Ovary (tissue), 3 donors: Measurements from ENCODE around the gene ITPR1.

Experiments used
- EP300 ChIP-seq: sonication (generic); formaldehyde crosslinking; IDR thresholded peaks from one replicate; pipeline ENCODE4 v1.6.1; 2017; ENCODE audit warnings: antibody characterized with exemption
- POLR2A ChIP-seq: fragments of 450-650 bp; IDR thresholded peaks from one replicate; pipeline ENCODE4 v1.6.1; 2017; ENCODE audit warnings: antibody characterized with exemption, mild to moderate bottlenecking, moderate library complexity
- TF ChIP-seq, protein P1 (sequence below), 3 donors: fragments of 450-650 bp in 2 of 3; fragments of 200-600 bp in 1 of 3; IDR thresholded peaks; one replicate each; pipeline versions ENCODE4 v1.5.1 to v1.8.0; 2016 to 2022; ENCODE audit warnings: antibody characterized with exemption in 3 of 3, mild to moderate bottlenecking in 1 of 3
- donor health status: DM: no; HTN: no; CAD: no.

DNA sequence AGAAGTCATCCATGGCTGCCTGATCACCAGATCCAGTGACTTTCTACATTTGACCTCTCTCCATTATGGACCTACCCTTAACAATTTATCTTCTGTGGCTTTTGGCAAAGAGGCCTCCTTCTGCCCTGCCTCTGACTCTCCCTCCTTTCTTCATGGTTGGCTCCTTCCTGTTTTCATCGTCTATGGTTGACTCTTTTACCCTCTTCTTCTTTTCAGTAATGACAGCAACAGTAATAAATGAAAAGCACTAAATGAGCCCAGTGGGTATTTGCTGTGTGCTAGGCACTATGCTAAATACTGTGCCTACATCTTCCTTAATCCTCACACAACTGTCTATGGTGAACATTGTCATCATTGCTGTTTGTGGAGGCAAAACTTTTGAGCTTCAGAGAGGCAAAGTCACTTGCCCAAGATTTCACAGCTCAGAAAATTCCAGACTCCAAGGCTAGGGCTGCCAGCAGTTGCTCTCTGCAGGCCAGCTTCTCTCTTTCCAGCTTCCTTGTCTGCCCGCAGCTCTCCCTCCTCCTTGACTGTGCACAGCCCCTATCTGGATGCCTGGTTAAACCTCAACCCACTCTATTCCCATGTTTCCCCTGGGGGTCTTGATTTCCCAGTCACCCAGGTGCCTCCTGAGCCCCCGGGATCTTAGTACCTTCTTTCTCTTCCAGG is 24.6 kb downstream of the ITPR1 start:
- TF ChIP-seq, protein P1, sequence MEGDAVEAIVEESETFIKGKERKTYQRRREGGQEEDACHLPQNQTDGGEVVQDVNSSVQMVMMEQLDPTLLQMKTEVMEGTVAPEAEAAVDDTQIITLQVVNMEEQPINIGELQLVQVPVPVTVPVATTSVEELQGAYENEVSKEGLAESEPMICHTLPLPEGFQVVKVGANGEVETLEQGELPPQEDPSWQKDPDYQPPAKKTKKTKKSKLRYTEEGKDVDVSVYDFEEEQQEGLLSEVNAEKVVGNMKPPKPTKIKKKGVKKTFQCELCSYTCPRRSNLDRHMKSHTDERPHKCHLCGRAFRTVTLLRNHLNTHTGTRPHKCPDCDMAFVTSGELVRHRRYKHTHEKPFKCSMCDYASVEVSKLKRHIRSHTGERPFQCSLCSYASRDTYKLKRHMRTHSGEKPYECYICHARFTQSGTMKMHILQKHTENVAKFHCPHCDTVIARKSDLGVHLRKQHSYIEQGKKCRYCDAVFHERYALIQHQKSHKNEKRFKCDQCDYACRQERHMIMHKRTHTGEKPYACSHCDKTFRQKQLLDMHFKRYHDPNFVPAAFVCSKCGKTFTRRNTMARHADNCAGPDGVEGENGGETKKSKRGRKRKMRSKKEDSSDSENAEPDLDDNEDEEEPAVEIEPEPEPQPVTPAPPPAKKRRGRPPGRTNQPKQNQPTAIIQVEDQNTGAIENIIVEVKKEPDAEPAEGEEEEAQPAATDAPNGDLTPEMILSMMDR (IDR thresholded peaks at IDR 0.05), result no peak
- TF ChIP-seq POLR2A (no peak), EP300 (no peak)
